ENCODE results near the gene CLCN4.

DNA sequence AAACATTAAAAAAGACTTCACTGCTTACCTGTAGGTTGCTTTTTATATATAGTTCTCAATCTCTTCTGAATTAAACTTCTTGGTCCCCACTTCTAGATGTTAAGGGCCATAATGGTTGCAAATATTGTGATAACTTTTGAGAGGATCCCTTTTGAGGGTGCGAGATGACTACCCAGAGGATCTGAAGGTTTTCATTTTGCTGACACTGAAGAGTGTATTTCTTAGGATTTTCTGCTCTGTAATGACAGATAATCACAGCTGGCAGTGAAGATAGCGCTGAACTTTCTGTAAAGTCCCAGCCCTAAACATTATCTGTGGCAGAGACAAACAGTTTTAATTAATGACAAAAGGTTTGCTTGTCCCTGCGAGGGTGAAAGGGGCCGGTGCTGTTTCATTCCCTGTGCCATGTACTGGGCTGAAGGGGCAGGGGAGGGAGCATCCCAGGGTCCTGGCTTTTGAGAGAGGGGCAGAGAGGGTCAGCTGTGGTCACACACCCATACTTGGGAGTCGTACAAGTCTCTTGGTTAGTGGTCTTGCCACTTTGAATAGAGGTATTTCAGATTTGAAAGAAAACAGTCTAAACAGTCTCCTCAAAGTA lies 22.2 kb downstream of the CLCN4 start:
- TF ChIP-seq, protein P1, sequence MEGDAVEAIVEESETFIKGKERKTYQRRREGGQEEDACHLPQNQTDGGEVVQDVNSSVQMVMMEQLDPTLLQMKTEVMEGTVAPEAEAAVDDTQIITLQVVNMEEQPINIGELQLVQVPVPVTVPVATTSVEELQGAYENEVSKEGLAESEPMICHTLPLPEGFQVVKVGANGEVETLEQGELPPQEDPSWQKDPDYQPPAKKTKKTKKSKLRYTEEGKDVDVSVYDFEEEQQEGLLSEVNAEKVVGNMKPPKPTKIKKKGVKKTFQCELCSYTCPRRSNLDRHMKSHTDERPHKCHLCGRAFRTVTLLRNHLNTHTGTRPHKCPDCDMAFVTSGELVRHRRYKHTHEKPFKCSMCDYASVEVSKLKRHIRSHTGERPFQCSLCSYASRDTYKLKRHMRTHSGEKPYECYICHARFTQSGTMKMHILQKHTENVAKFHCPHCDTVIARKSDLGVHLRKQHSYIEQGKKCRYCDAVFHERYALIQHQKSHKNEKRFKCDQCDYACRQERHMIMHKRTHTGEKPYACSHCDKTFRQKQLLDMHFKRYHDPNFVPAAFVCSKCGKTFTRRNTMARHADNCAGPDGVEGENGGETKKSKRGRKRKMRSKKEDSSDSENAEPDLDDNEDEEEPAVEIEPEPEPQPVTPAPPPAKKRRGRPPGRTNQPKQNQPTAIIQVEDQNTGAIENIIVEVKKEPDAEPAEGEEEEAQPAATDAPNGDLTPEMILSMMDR (conservative IDR thresholded peaks at IDR 0.05; ENCODE audit: low read length): no peak
- no peak for TF ChIP-seq EZH2phosphoT487 (IDR thresholded peaks at IDR 0.05; ENCODE audit: borderline replicate concordance)
